Testis (tissue), 3 donors: ENCODE data around the gene SNX19. TPM values are rescaled to one million over a fixed set of nuclear protein-coding genes. Genes with fewer than 3 reads are reported as not detected.

Experiments
- DNase-seq: peaks from one replicate; pipeline ENCODE4 v3.0.0-alpha.2; 2019
- H3K27ac ChIP-seq, 2 donors: fragments of 200-600 bp; sonication (generic); one replicate each; pipeline ENCODE4 v1.5.1; 2019
- H3K27me3 ChIP-seq: fragments of 200-600 bp; sonication (generic); one replicate; pipeline ENCODE4 v1.5.1; 2019
- H3K36me3 ChIP-seq: fragments of 200-600 bp; sonication (generic); one replicate; pipeline ENCODE4 v1.5.1; 2017; ENCODE audit warnings: low read depth; ENCODE audit errors: missing control alignments
- H3K4me1 ChIP-seq: fragments of 200-600 bp; sonication (generic); one replicate; pipeline ENCODE4 v1.5.1; 2019
- H3K4me3 ChIP-seq, 2 donors: fragments of 200-600 bp; sonication (generic); one replicate each; pipeline ENCODE4 v1.5.1; 2017 to 2019
- H3K9me3 ChIP-seq: fragments of 200-600 bp; sonication (generic); one replicate; pipeline ENCODE4 v1.5.1; 2017
- CTCF ChIP-seq, 3 experiments: fragments of 450-650 bp in 2 of 3; fragments of 200-600 bp in 1 of 3; sonication (generic) in 1 of 3; IDR thresholded peaks; one replicate each; pipeline ENCODE4 v1.5.1; 2016 to 2019; ENCODE audit warnings: antibody characterized with exemption in 3 of 3, mild to moderate bottlenecking in 2 of 3, moderate library complexity in 1 of 3
- POLR2A ChIP-seq: fragments of 450-650 bp; IDR thresholded peaks from one replicate; pipeline ENCODE4 v1.6.1; 2017; ENCODE audit warnings: antibody characterized with exemption, mild to moderate bottlenecking, moderate library complexity
- WGBS, 2 donors: methylation state at CpG; one replicate each; pipeline ENCODE4 v1.1.5; 2018; 5-methylcytosine and 5-hydroxymethylcytosine counted together
- intact Hi-C: fragments of 100-400 bp; cut with DNase I; formaldehyde crosslinking; loops from one replicate; pipeline ENCODE4 v1.15.1; 2023; ENCODE audit warnings: low total_unique reads
- polyA plus RNA-seq: library from polyadenylated mRNA; stranded (reverse); fragments of 350-450 nt; fragmentation: Illumina TruSeq; extraction: RNeasy Lipid Tissue Mini Kit (QIAGEN cat#74804); gene quantifications from one replicate; pipeline ENCODE4 v1.2.3, GENCODE V29; 2014; ENCODE audit warnings: low read depth, low replicate concordance; ENCODE audit not compliant: insufficient read depth
- total RNA-seq, 2 donors: library from RNA; depleted of rRNA; stranded (reverse); fragments of >200 nt; gene quantifications; one replicate each; pipeline ENCODE4 v1.2.3, GENCODE V29; 2016

Gene SNX19
- total and polyA plus RNA-seq, 3 donors from 2014 or later, result 131 to 153 (median 144) TPM

- H3K36me3 ChIP-seq, result no peaks in the 10 kb centered on the region
- H3K4me1 ChIP-seq, result peaks cover 7% of the 10 kb centered on the region
- WGBS, 2 donors, result 90 to 91% methylated on average over 2 of the region's 2 CpGs
- TF ChIP-seq POLR2A, result no peak
- TF ChIP-seq CTCF (IDR thresholded peaks at IDR 0.05), result no peak
- H3K27me3 ChIP-seq, result no peaks in the 10 kb centered on the region
- DNase-seq, result no peak
- intact Hi-C loops, result no loop called here
- no peaks in the 10 kb centered on the region for H3K9me3 ChIP-seq
- no peak overlapping the region for H3K4me3 ChIP-seq
- no peak overlapping the region for H3K27ac ChIP-seq
Measured at GRCh38 chr11:130913268-130913667, 3.0 kb downstream of the SNX19 start.

GRCh38 chr11:130912552-130912951, 3.7 kb downstream of the SNX19 start:
- H3K27ac ChIP-seq, result no peak overlapping the region
- H3K4me1 ChIP-seq, result peaks cover 7% of the 10 kb centered on the region
- H3K27me3 ChIP-seq, result no peaks in the 10 kb centered on the region
- intact Hi-C loops, result no loop called here
- 90 to 91% methylated on average over 6 of the region's 6 CpGs for WGBS, 2 donors
- DNase-seq, result no peak
- no peak for TF ChIP-seq CTCF (IDR thresholded peaks at IDR 0.05)
- TF ChIP-seq POLR2A, result no peak
- H3K36me3 ChIP-seq, result no peaks in the 10 kb centered on the region
- no peak overlapping the region for H3K4me3 ChIP-seq
- no peaks in the 10 kb centered on the region for H3K9me3 ChIP-seq

GRCh38 chr11:130911306-130911705, 5.0 kb downstream of the SNX19 start:
- Histone ChIP-seq H3K4me3 (no peak overlapping the region), H3K27ac (no peak overlapping the region), H3K4me1 (peaks cover 7% of the 10 kb centered on the region), H3K36me3 (no peaks in the 10 kb centered on the region), H3K27me3 (no peaks in the 10 kb centered on the region), H3K9me3 (no peaks in the 10 kb centered on the region)
- intact Hi-C loops, result no loop called here
- no peak for DNase-seq
- no peak for TF ChIP-seq CTCF (IDR thresholded peaks at IDR 0.05)
- TF ChIP-seq POLR2A, result no peak
- WGBS, 2 donors, result 87 to 95% methylated on average over 11 of the region's 11 CpGs

- intact Hi-C loops, result no loop called here
- Histone ChIP-seq H3K36me3 (no peaks in the 10 kb centered on the region), H3K27me3 (no peaks in the 10 kb centered on the region), H3K4me1 (no peaks in the 10 kb centered on the region), H3K27ac (no peak overlapping the region), H3K9me3 (no peaks in the 10 kb centered on the region), H3K4me3 (no peak overlapping the region)
- TF ChIP-seq CTCF (IDR thresholded peaks at IDR 0.05) (no peak), POLR2A (no peak)
- no peak for DNase-seq
- WGBS, 2 donors, result 86 to 93% methylated on average over 1 of the region's 1 CpG
Measured at GRCh38 chr11:130909650-130910049, 6.6 kb downstream of the SNX19 start.

GRCh38 chr11:130908770-130909625, 7.3 kb downstream of the SNX19 start:
- no peaks in the 10 kb centered on the region for H3K36me3 ChIP-seq
- H3K4me1 ChIP-seq, result no peaks in the 10 kb centered on the region
- no peak for DNase-seq
- no peaks in the 10 kb centered on the region for H3K27me3 ChIP-seq
- intact Hi-C loops, result no loop called here
- 80 to 90% methylated on average over 4 of the region's 4 CpGs for WGBS, 2 donors
- no peak overlapping the region for H3K27ac ChIP-seq
- H3K9me3 ChIP-seq, result no peaks in the 10 kb centered on the region
- no peak overlapping the region for H3K4me3 ChIP-seq
- TF ChIP-seq POLR2A, result no peak
- no peak for TF ChIP-seq CTCF (IDR thresholded peaks at IDR 0.05)
